Measurements from ENCODE around the gene GABBR1. TPM values are rescaled to one million over a fixed set of nuclear protein-coding genes. Genes with fewer than 3 reads are reported as not detected.
"Not testable (repeated sequence)": the region's sequence is repeated elsewhere in the genome, so short reads cannot be mapped to it uniquely, and the experiment has no call there.

Gene GABBR1
- total RNA-seq: 18.6 TPM

DNA sequence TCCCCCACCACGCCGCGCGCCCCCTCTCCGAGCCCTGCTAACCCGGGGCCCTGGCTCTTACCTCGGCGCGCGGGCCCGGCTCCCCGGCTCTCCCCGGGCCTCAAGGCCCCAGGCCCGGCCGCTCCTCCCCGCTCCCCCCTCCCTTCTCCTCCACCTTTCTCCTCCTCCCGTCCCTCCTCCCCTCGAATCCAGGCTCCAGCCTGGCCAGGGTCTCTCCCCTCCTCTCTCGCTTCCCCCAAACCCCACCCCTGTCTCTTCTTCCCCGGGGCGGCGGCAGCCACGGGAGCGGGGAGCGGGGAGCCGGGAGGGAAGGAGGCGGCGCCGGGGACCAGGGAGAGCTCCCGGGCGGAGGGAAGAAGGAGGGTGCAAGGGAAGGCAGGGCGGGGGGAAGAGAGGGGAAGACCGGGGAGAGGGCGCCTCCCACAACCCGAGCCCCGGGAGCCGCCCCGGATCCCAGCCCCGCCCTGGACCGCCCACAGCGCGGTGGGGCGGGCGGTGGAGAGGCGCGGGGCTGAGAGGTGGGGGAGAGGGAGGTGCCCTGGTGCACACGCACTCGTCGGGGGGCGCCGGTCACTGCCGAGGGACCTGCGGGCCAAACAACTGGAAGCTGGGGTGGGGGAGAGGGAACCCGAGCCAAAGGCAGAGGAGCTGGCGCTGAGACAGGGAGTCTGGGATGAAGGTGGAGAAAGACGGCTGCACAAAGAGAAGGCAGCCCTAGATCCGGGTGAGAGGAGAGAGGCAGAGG, at the start of gene GABBR1:
Gene GABBR1, minus strand, starts transcription at position 395 of the 745 bp plus-strand sequence. CDS start 798 bp downstream, outside the sequence.
- Histone ChIP-seq H3K4me3 (ENCODE audit: low read length) (peak within 1 kb of the TSS; percentile 57), H3K9me3 (ENCODE audit: low read depth, low read length) (no peaks in the 10 kb centered on the region), H3K4me1 (ENCODE audit: insufficient read depth, low read length) (peaks cover 49% of the 10 kb centered on the region), H3K27me3 (ENCODE audit: insufficient read depth, low read length) (peaks cover 28% of the 10 kb centered on the region)

- Histone ChIP-seq H3K9me3 (ENCODE audit: low read depth, low read length) (no peaks in the 10 kb centered on the region), H3K4me1 (ENCODE audit: insufficient read depth, low read length) (no peaks in the 10 kb centered on the region), H3K27me3 (ENCODE audit: insufficient read depth, low read length) (no peaks in the 10 kb centered on the region)
These were observed 48.8 kb upstream of the GABBR1 start for GRCh38 chr6:29681811-29682210.

DNA sequence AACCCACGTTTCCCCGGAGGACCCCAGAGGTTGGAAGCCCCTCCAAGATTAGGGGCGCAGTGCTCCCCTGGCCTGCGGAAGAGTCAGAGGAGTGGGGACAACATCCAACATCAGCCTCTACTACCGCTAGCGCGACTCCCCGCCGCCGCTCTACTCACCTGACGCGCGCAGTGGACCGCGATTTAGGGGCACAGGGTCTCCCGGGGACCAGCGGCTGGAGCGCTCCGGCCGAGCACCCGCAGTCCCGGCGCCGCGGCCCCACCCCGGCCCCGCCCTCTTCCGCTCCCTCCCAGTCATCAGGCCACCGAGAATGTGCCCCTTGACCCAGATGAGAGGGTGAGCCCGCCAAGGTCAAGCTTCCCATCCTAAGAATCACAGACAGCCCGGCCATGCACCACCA, 47.9 kb upstream of the GABBR1 start, which contains the start of gene ZFP57:
Gene ZFP57, minus strand, starts transcription at position 249 of the 400 bp plus-strand sequence. CDS start 4,149 bp downstream, outside the sequence.
- no peaks in the 10 kb centered on the region for H3K4me1 ChIP-seq (ENCODE audit: insufficient read depth, low read length)
- H3K27me3 ChIP-seq (ENCODE audit: insufficient read depth, low read length): no peaks in the 10 kb centered on the region
- no peak within 1 kb of the TSS for H3K4me3 ChIP-seq (ENCODE audit: low read length)
- no peaks in the 10 kb centered on the region for H3K9me3 ChIP-seq (ENCODE audit: low read depth, low read length)

More at GRCh38 chr6:29681811-29682210, 48.8 kb upstream of the GABBR1 start:
- H3K4me3 ChIP-seq (ENCODE audit: low read length): no peak overlapping the region

DNA sequence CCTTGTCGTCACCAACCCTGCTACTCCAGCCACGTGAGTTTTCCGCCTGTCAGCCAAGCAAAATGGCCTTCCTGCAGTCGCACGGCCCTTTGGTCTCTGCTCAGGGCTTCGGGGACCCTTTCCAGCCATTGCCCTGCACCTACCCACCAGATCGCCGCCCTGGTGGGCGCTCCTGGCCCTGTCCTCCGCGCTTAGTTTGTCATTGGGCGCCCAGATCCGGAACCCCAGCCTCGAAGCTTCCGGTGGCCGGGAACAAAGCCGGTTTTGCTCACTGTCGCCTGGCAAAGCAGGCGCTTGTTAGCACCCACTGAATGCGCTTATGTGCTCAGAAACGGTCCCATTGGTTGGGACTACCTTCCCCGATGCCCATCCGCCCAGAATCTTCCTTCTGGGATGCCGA, 47.4 kb upstream of the GABBR1 start:
- Histone ChIP-seq H3K27me3 (ENCODE audit: insufficient read depth, low read length) (no peaks in the 10 kb centered on the region), H3K9me3 (ENCODE audit: low read depth, low read length) (no peaks in the 10 kb centered on the region), H3K4me3 (ENCODE audit: low read length) (no peak overlapping the region), H3K4me1 (ENCODE audit: insufficient read depth, low read length) (no peaks in the 10 kb centered on the region)

DNA sequence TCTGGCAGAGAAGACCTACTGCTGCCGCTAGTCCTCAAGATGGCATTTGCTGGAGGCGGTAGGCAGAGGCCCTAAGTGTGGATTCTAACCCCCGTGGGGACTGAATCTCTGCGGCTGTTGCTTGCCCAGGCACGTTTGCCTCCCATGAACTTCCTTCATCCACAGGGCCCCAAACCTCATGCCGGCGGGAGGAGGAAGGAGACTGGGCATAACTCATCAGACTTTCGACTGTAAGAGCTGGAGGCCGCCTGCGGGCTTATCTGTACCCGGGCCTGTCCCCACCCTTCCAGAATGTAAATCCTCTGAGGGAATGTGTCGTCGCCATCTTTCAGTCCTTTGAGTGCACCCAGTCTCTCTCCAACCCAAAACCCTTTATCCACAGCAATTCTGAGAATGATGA, 47.0 kb upstream of the GABBR1 start:
- no peak overlapping the region for H3K4me3 ChIP-seq (ENCODE audit: low read length)
- H3K27me3 ChIP-seq (ENCODE audit: insufficient read depth, low read length): no peaks in the 10 kb centered on the region
- no peaks in the 10 kb centered on the region for H3K4me1 ChIP-seq (ENCODE audit: insufficient read depth, low read length)
- no peaks in the 10 kb centered on the region for H3K9me3 ChIP-seq (ENCODE audit: low read depth, low read length)

DNA sequence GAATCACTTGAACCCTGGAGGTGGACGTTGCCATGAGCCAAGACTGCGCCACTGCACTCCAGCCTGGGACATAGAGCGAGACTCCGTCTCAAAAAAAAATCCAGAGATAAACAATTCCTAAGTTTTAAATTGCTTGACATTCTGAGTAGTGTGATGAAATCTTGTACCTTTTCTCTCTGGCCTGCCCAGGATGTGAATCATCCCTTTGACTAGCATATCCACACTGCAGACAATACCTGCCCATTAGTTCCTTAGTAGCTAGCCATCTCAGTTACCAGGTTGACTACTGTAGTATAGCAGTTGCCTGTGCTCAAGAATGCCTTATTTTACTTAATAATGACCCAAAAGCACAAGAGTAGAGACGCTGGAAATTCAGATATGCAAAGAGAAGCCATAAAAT, 45.1 kb upstream of the GABBR1 start:
- Histone ChIP-seq H3K4me3 (ENCODE audit: low read length) (no peak overlapping the region), H3K9me3 (ENCODE audit: low read depth, low read length) (no peaks in the 10 kb centered on the region), H3K4me1 (ENCODE audit: insufficient read depth, low read length) (no peaks in the 10 kb centered on the region), H3K27me3 (ENCODE audit: insufficient read depth, low read length) (no peaks in the 10 kb centered on the region)

DNA sequence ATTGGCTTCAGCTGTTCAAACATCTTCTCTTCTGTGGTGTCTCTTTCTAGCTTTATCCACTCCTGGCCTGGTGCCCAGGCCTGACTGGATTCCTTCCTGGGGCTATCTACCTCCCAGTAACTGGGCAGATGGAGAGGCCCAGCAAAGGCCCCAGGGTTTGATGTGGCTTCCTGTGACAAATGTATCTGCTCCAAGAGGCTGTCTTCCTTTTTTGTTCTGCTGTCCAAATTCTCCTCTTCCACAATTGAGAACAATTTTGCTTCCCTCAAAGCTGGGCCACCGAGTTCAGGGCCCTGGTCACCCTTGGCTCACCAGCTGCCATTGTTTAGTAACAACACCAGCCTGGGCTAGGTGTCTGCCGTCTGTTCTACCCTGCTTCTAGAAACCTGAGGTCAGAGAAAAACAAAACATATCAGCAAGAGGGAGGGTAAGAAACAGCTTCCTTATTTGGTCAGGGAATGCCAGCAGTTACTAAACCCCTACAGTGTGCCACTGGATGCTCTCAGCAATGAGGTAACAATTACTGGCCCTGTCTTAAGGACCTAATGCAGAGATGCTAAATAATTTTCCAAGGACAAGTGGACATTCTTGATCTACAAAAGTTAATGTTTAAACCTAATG, 44.1 kb upstream of the GABBR1 start:
- Histone ChIP-seq H3K4me3 (ENCODE audit: low read length) (no peak overlapping the region), H3K4me1 (ENCODE audit: insufficient read depth, low read length) (no peaks in the 10 kb centered on the region), H3K9me3 (ENCODE audit: low read depth, low read length) (no peaks in the 10 kb centered on the region), H3K27me3 (ENCODE audit: insufficient read depth, low read length) (no peaks in the 10 kb centered on the region)

- Histone ChIP-seq H3K4me1 (ENCODE audit: insufficient read depth, low read length) (no peaks in the 10 kb centered on the region), H3K27me3 (ENCODE audit: insufficient read depth, low read length) (peaks cover 8% of the 10 kb centered on the region), H3K9me3 (ENCODE audit: low read depth, low read length) (no peaks in the 10 kb centered on the region), H3K4me3 (ENCODE audit: low read length) (no peak overlapping the region)
These were observed 42.6 kb upstream of the GABBR1 start for GRCh38 chr6:29675561-29675960.

DNA sequence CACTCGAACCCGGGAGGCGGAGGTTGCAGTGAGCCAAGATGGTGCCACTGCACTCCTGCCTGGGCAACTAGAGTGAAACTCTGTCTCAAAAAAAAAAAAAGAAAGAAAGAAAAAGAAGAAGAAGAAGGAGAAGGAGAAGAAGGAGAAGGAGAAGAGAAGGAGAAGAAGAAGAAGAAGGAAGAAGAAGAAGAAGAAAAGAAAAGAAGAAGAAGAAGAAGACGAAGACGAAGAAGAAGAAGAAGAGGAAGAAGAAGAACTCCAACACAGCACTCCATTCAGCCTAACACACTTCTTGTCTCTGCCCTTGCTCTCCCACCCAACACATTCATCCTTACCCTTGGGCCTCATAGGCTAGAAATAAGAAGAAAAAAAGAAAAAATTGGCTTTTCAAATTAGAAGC, 41.0 kb upstream of the GABBR1 start:
- peaks cover 8% of the 10 kb centered on the region for H3K27me3 ChIP-seq (ENCODE audit: insufficient read depth, low read length)
- no peaks in the 10 kb centered on the region for H3K9me3 ChIP-seq (ENCODE audit: low read depth, low read length)
- H3K4me1 ChIP-seq (ENCODE audit: insufficient read depth, low read length): no peaks in the 10 kb centered on the region
- no peak overlapping the region for H3K4me3 ChIP-seq (ENCODE audit: low read length)

- H3K4me1 ChIP-seq (ENCODE audit: insufficient read depth, low read length): no peaks in the 10 kb centered on the region
- H3K9me3 ChIP-seq (ENCODE audit: low read depth, low read length): no peaks in the 10 kb centered on the region
- peaks cover 8% of the 10 kb centered on the region for H3K27me3 ChIP-seq (ENCODE audit: insufficient read depth, low read length)
- H3K4me3 ChIP-seq (ENCODE audit: low read length): no peak overlapping the region
These were observed 40.2 kb upstream of the GABBR1 start for GRCh38 chr6:29673161-29673560.

DNA sequence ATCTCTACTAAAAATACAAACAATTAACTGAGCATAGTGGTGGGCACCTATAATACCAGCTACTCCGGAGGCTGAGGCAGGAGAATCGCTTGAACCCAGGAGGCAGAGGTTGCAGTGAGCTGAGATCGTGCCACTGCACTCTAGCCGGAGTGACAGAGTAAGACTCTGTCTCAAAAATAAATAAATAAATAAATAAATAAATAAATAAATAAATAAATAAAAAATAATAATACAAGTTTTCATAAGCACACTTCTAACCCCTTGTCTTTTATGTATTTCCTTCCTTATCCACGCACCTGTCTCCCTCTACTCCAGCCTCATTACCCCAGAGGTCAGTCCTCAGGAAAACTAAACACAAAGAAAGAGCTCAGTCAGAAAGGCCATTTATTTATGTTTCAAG, 39.1 kb upstream of the GABBR1 start:
- H3K27me3 ChIP-seq (ENCODE audit: insufficient read depth, low read length); H3K4me1 ChIP-seq (ENCODE audit: insufficient read depth, low read length); H3K4me3 ChIP-seq (ENCODE audit: low read length); H3K9me3 ChIP-seq (ENCODE audit: low read depth, low read length): not testable (repeated sequence)

GRCh38 chr6:29671026-29671425, 38.0 kb upstream of the GABBR1 start:
- Histone ChIP-seq H3K9me3 (ENCODE audit: low read depth, low read length) (no peaks in the 10 kb centered on the region), H3K4me1 (ENCODE audit: insufficient read depth, low read length) (no peaks in the 10 kb centered on the region), H3K27me3 (ENCODE audit: insufficient read depth, low read length) (peaks cover 8% of the 10 kb centered on the region), H3K4me3 (ENCODE audit: low read length) (no peak overlapping the region)

DNA sequence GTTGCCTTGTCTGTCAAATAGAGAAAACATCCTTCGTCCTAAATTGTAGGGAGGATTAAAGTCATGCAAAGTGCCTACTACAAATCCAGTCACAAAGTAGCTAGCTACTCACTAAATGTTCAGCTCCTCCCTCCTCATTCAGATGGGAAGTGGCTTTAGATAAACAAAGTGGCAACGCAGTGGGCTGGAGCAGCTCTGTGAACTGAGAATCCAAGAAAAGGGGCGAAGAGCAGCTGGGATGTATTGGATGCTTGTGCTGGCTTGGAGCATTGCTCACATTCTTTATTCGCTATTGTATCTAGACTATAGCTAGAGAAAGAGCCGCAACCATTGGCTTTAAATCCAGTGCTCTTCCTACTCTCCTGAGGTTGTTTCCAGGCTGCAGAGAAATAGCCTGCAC, 34.2 kb upstream of the GABBR1 start:
- Histone ChIP-seq H3K27me3 (ENCODE audit: insufficient read depth, low read length) (peaks cover 8% of the 10 kb centered on the region), H3K4me1 (ENCODE audit: insufficient read depth, low read length) (no peaks in the 10 kb centered on the region), H3K4me3 (ENCODE audit: low read length) (no peak overlapping the region), H3K9me3 (ENCODE audit: low read depth, low read length) (no peaks in the 10 kb centered on the region)

DNA sequence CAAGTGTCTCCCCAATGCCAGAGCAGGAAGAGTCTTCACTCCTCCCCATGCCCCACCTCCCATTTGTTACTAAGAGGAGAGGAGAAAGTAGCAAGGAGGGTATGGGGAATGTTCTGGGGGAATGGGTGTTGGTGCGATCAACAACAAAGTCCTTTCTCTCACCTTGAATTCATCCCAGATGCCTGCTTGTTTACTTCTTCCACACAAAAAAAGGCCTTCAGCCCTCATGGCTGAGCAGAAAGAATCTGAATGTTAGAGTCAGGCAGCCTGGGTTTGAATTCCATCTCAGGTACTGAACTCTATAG, 33.8 kb upstream of the GABBR1 start:
- no peaks in the 10 kb centered on the region for H3K4me1 ChIP-seq (ENCODE audit: insufficient read depth, low read length)

DNA sequence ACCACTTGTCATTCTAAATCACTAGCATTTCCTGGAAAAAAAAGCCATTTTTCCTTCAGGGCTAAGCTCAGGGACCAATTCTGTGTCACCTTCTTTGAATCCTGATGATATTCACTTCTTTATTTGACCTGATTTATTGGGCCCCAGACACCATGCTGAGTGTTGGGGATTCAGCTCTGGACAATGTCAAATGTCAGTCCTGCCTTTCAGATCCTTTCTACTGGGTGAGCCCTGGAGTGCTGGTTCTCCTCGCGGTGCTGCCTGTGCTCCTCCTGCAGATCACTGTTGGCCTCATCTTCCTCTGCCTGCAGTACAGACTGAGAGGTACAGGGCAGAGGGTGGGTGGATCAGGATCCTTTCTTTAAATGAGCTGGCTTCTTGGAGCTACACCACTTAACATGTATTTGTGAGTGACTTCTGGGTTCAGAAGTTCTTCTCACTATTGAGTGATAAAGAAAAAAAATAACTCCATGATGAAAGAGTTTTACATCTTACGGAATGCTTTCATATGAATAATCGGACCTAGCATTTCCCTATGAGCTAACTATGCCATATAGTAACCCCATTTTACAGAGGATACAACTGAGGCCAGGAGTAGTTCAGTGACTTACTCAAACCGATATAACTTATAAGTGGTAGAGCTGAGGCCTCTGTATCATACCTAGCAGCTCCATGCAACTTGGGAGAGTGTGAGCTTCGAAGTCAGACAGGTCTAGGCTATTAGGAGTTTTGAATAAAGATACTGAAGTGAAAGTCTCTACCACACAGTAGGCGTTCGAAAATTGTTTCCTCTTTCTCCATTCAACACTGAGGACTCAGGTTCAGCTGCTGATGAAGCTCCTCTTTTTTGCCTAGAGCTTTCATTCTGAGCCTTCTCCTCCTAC, 33.2 kb upstream of the GABBR1 start:
- Histone ChIP-seq H3K4me3 (ENCODE audit: low read length) (no peak overlapping the region), H3K9me3 (ENCODE audit: low read depth, low read length) (no peaks in the 10 kb centered on the region), H3K27me3 (ENCODE audit: insufficient read depth, low read length) (peaks cover 15% of the 10 kb centered on the region), H3K4me1 (ENCODE audit: insufficient read depth, low read length) (no peaks in the 10 kb centered on the region)

More for the DNA sequence above, 33.8 kb upstream of the GABBR1 start:
- H3K9me3 ChIP-seq (ENCODE audit: low read depth, low read length): no peaks in the 10 kb centered on the region
- no peak overlapping the region for H3K4me3 ChIP-seq (ENCODE audit: low read length)
- peaks cover 12% of the 10 kb centered on the region for H3K27me3 ChIP-seq (ENCODE audit: insufficient read depth, low read length)
